Measurements from ENCODE around the gene HNF1A. TPM values are rescaled to one million over a fixed set of nuclear protein-coding genes. Genes with fewer than 3 reads are reported as not detected.
A peak's percentile ranks its signal among the peaks of the same experiment; 100 is the strongest.

HNF1A gene
- total and polyA plus RNA-seq, 10 of the 15 experiments (the other 5 are each of a cell fraction or from before 2014, with no cell fraction given): 0.10 TPM; not detected in 9

- no peaks in the 10 kb centered on the region for H3K9me3 ChIP-seq (replicated peaks; ENCODE audit: control insufficient read depth, insufficient read depth, low read length)
- in situ Hi-C loops (cut with MboI) (no loop called here), intact Hi-C loops (cut with micrococcal nuclease; ENCODE audit: unreplicated experiment) (no loop called here)
- no TSS peak for BruUV-seq (replicated peaks)
- H3K36me3 ChIP-seq (ENCODE audit: control insufficient read depth in 2 of 2, insufficient read depth in 2 of 2, low read length in 1 of 2): no peaks in the 10 kb centered on the region
- ChIA-PET RAD21 (ENCODE audit: unreplicated experiment) (no interaction called here), SMC1A (ENCODE audit: uncharacterized antibody, unreplicated experiment) (no interaction called here), CTCF (interaction anchor here (1.0 kb wide), 1 partner anchor 11 kb away, joined by 4 read pairs; no protein-coding TSS in a partner anchor), POLR2A (no interaction called here)
- ATAC-seq (no peak), DNase-seq (ENCODE audit: low read depth, low spot score) (no peak), FAIRE-seq (no peak)
- no peak overlapping the region for H3K4me2 ChIP-seq (ENCODE audit: control insufficient read depth, insufficient read depth)
- no peaks in the 10 kb centered on the region for H3K4me1 ChIP-seq (ENCODE audit: control insufficient read depth, insufficient read depth, low read length)
- no peak overlapping the region for H3K27ac ChIP-seq (ENCODE audit: control insufficient read depth, insufficient read depth)
- no peak overlapping the region for H3K9ac ChIP-seq (ENCODE audit: control insufficient read depth, insufficient read depth, low read length)
- no peak for TF ChIP-seq RB1 (IDR thresholded peaks at IDR 0.05; ENCODE audit: borderline replicate concordance)
- H4K20me1 ChIP-seq (ENCODE audit: control insufficient read depth, insufficient read depth): no peaks in the 10 kb centered on the region
- no peak overlapping the region for H3K4me3 ChIP-seq
- H2AFZ ChIP-seq (ENCODE audit: control insufficient read depth, low read depth, low read length): no peak overlapping the region
- H3K79me2 ChIP-seq (ENCODE audit: control insufficient read depth, insufficient read depth, low read length): no peaks in the 10 kb centered on the region
- 76% methylated on average over 10 of the region's 10 CpGs for WGBS (ENCODE audit: insufficient coverage, insufficient replicate concordance, low lambda C conversion rate, missing lambda C conversion rate)
- H3K27me3 ChIP-seq (replicated peaks in 1 of 2; ENCODE audit: control insufficient read depth in 2 of 2, insufficient read depth in 2 of 2, low read length in 1 of 2): no peaks in the 10 kb centered on the region
Measured at GRCh38 chr12:121030576-121031212, 52.4 kb downstream of the HNF1A start.

- no peaks in the 10 kb centered on the region for H3K36me3 ChIP-seq (ENCODE audit: control insufficient read depth in 2 of 2, insufficient read depth in 2 of 2, low read length in 1 of 2)
- peaks cover 2% of the 10 kb centered on the region for H3K79me2 ChIP-seq (ENCODE audit: control insufficient read depth, insufficient read depth, low read length)
- CTCF ChIA-PET: interaction anchor here (0.9 to 2.7 kb wide), 3 partner anchors 26 to 126 kb away, joined by 3 to 8 read pairs (median 3); no protein-coding TSS in a partner anchor
- H3K4me1 ChIP-seq (ENCODE audit: control insufficient read depth, insufficient read depth, low read length): peaks cover 12% of the 10 kb centered on the region
- POLR2A ChIA-PET: interaction anchor here (0.5 to 1.1 kb wide), 2 partner anchors 17 to 157 kb away, joined by 3 to 5 read pairs; no protein-coding TSS in a partner anchor
- SMC1A ChIA-PET (ENCODE audit: uncharacterized antibody, unreplicated experiment): interaction anchor here (1.0 kb wide), 1 partner anchor 81 kb away, joined by 3 read pairs; no protein-coding TSS in a partner anchor
- no peaks in the 10 kb centered on the region for H4K20me1 ChIP-seq (ENCODE audit: control insufficient read depth, insufficient read depth)
- DNase-seq (ENCODE audit: low read depth, low spot score) (peak; percentile 38), ATAC-seq (peak; percentile 69), FAIRE-seq (no peak)
- H3K9ac ChIP-seq (ENCODE audit: control insufficient read depth, insufficient read depth, low read length): no peak overlapping the region
- H3K27me3 ChIP-seq (replicated peaks in 1 of 2; ENCODE audit: control insufficient read depth in 2 of 2, insufficient read depth in 2 of 2, low read length in 1 of 2): no peaks in the 10 kb centered on the region
- no peak overlapping the region for H3K4me3 ChIP-seq
- 39% methylated on average over 10 of the region's 10 CpGs for WGBS (ENCODE audit: insufficient coverage, insufficient replicate concordance, low lambda C conversion rate, missing lambda C conversion rate)
- no TSS peak for BruUV-seq (replicated peaks)
- no peak overlapping the region for H3K27ac ChIP-seq (ENCODE audit: control insufficient read depth, insufficient read depth)
- H2AFZ ChIP-seq (ENCODE audit: control insufficient read depth, low read depth, low read length): no peak overlapping the region
- H3K4me2 ChIP-seq (ENCODE audit: control insufficient read depth, insufficient read depth): no peak overlapping the region; the same call in 1 of the 2 replicates
- RAD21 ChIA-PET (ENCODE audit: unreplicated experiment): no interaction called here
- in situ Hi-C loops (cut with MboI) (no loop called here), intact Hi-C loops (cut with micrococcal nuclease; ENCODE audit: unreplicated experiment) (no loop called here)
- no peaks in the 10 kb centered on the region; the same call in 2 of the 3 replicates for H3K9me3 ChIP-seq (replicated peaks; ENCODE audit: control insufficient read depth, insufficient read depth, low read length)
- TF ChIP-seq NBN (IDR thresholded peaks at IDR 0.05): no peak
- no peak for TF ChIP-seq PAX8 (IDR thresholded peaks at IDR 0.05)
- TF ChIP-seq EZH2 (IDR thresholded peaks at IDR 0.05; ENCODE audit: borderline replicate concordance, control insufficient read depth, low read depth, low read length): no peak
- no peak for TF ChIP-seq CREM (IDR thresholded peaks at IDR 0.05; ENCODE audit: low read depth)
- TF ChIP-seq BMI1 (IDR thresholded peaks at IDR 0.05; ENCODE audit: borderline replicate concordance): no peak
- TF ChIP-seq ZSCAN29 (IDR thresholded peaks at IDR 0.05): no peak
- no peak for TF ChIP-seq MEF2B (IDR thresholded peaks at IDR 0.05; ENCODE audit: partially characterized antibody, poor library complexity, severe bottlenecking)
- no peak for TF ChIP-seq FOXM1 (IDR thresholded peaks at IDR 0.05; ENCODE audit: low read depth, low read length)
- no peak for TF ChIP-seq ATF3 (IDR thresholded peaks at IDR 0.05; ENCODE audit: borderline replicate concordance, extremely low read depth, low read depth, low read length)
- no peak for TF ChIP-seq PAX5 (IDR thresholded peaks at IDR 0.05; ENCODE audit: borderline replicate concordance, low read depth, low read length)
- no peak for TF ChIP-seq POLR2AphosphoS5 (IDR thresholded peaks at IDR 0.05; ENCODE audit: low read length)
- no peak for TF ChIP-seq MEF2A (IDR thresholded peaks at IDR 0.05; ENCODE audit: insufficient read depth, low read depth, low read length)
- no peak for TF ChIP-seq NFYB (IDR thresholded peaks at IDR 0.05; ENCODE audit: insufficient read depth, low read depth, low read length)
- TF ChIP-seq CBX5 (IDR thresholded peaks at IDR 0.05; ENCODE audit: low read depth): no peak
- TF ChIP-seq ETV6 (conservative IDR thresholded peaks at IDR 0.05 in 1 of 2, IDR thresholded peaks at IDR 0.05 in 1 of 2; ENCODE audit: borderline replicate concordance in 1 of 2, low read depth in 1 of 2): no peak
- no peak for TF ChIP-seq RCOR1 (conservative IDR thresholded peaks at IDR 0.05; ENCODE audit: low read depth, low read length)
Measured at GRCh38 chr12:121033625-121034349, 55.4 kb downstream of the HNF1A start.

All from GM12878 (cell line).